Superior temporal gyrus (tissue), 1 donor: ENCODE measurements around the gene TCF7L2.

Experiments used
- DNase-seq: peaks from one replicate; pipeline ENCODE4 v3.0.0-alpha.2; 2016; ENCODE audit errors: extremely low spot score

Gene TCF7L2

DNA sequence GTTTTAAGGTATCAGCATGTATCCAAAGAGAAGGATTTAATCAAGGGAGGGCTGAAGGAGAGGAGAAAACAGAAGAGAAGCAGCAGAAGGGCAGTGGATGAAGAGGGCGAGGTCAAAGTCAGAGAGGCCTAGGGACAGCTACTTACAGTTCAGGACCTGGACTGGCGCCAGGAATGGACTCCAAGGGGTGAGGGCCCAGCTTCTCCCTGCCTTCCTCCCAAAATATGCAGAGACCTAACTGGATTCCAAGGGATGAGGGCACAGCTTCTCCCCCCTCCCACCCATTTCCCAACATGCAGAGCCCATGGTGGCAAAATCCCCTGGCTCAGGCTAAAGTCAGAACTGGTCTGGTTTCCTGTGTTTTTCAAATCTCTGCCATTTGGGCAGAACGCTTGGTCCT is 3.4 kb upstream of the TCF7L2 start:
- no peak for DNase-seq

DNA sequence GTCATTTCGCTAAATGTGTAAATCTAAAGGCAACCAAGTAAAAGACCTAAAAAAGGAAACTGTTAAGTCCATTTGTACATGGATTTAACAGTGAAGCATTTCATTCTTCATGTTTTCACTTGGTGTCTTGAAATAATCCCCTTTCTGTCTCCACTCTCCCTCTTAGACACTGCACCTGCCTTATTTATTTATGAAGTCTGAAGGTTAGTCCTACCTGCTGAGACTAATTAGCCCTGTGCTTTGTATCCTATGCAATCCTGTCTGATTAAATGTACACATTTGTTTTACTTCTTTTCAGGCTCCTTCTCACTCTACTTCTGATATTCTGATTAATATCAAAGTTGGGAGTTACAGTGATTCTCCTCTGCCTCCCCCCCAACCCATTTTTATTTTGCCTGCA is 1.9 kb upstream of the TCF7L2 start:
- DNase-seq, result no peak

DNA sequence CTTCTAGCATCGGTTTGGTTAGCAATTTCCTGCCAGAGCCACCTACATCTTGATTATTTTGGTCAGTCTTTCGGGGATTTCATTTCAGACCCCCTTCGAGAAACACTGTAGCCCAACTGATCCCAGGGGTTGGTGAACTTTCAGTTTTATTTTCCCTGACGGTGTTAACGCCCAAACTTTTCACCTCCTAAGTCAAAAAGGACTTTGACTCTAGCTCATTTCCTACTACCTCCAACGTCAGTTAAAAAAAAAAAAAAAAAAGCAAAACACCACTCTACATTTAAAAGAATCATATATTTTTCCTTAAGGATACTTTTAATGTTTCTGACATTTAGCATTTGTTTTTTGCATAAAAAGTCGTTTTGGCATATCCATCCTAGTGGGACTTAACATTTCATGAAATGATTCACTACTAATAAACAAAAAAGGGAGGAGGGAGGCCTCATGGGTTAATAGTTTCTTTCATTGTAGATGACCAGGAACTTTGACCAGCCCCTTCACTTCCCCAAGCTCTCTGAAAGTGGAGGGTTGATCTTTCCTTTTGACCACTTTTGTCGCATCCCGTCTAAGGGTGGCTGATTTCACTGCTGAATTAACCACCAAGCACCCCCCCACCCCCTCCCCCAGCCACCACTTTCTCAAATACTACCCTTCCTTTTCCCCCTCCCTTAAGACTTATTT is 764 bp upstream of the TCF7L2 start:
- DNase-seq, result no peak

DNA sequence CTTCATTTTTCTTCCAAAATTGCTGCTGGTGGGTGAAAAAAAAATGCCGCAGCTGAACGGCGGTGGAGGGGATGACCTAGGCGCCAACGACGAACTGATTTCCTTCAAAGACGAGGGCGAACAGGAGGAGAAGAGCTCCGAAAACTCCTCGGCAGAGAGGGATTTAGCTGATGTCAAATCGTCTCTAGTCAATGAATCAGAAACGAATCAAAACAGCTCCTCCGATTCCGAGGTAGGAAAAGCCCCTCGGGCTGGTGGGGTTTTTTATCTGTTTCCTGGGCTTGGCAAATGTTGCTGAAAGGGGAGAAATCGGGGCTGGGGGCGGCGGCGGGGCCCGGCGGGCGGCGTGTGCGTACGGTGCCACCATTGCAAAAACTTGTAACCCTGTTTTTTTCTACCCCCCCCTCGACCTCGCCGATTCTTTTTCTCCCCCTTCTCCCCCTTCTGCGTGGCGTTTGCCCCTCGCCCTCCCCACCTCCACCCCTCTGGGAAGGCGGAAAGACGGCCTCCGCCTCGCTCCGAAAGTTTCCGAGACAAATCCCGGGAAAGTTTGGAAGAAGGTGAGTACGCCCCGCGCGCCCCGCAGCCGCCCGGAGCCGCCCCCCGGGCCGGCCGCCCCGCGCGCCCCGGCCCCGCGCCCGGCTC is 789 bp downstream of the TCF7L2 start:
- no peak for DNase-seq

DNA sequence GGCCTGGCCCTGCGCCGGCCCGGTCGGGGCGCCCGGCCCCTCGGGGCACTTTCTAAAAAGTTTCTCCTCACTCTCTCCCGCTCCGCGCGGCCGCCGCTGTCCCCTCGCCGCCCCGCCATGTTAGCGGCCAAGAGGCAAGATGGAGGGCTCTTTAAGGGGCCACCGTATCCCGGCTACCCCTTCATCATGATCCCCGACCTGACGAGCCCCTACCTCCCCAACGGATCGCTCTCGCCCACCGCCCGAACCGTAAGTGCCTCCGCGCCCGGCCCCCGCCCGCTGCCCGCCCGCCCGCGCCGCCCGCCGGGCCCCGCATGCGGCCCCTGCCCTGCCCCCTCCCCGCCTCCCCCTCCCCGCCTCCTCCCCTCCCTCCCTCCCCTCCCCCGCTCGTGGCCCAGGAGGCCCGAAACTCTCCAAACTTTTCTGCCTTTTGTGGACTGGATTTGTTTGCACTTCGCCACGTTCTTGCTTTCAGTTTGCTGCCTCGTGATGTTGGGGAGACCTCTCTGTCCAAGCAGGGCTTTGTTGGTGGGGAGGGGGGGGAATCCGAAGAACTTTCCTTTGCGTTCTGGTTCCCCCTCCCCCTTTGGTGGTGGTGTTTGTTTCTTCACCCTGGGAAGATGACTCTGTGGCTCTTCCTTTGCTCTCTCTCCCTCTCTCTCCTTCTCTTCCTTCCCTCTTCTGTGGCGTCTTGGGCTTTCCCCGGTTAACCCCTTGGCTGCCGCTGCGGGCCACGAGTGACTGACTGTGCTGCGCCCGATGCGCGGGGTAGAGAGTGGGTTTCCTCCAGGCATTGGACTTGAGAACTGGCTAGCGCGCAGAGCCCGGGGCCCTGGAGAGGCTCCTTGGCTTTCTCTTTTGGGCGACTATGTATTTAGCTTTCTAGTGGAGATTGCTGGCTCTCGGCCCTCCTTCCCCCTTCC is 1.6 kb downstream of the TCF7L2 start:
- DNase-seq, result no peak

DNA sequence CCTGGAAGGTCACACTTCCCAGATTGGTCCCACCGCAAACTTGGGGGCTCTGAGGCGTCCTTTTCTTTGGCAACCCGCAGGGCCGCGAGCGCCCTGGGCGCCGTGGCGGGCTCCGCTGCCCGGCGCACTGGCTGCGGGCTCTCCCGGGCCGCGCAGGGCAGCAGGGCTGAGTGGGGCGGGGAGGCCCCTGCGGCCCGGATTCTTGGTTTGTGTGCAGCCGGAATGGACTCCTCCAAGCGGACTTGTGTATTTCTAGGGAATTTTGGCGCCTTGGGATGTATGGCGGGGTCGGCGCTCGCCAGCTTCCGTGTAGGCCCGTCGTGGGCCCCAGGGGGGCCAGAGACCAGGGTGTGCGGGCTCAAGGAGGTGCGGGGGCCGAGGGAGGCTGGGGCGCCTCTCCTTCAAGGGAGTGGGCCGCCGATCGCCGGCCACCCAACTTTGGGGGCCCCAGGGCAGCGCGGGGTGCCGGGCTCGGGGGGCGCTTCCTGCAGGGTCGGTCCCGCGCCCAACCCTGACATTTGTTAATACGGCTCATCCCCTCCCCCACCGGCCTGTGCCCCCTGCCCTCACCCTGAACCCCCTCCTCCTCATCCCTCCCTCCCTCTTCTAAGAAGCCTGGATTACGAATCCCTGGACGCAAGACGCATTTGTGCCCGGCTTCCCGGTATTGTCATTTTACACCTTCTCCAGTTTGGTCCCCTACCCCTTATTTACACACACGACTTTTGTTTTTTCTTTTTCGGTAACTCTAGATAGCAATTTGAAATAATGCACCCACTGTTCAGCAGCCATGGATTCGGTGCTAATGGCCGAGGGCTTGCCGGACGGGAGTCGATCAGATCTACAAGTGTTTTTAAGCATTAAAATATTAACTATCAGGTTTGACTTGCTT is 2.5 kb downstream of the TCF7L2 start:
- DNase-seq, result no peak

DNA sequence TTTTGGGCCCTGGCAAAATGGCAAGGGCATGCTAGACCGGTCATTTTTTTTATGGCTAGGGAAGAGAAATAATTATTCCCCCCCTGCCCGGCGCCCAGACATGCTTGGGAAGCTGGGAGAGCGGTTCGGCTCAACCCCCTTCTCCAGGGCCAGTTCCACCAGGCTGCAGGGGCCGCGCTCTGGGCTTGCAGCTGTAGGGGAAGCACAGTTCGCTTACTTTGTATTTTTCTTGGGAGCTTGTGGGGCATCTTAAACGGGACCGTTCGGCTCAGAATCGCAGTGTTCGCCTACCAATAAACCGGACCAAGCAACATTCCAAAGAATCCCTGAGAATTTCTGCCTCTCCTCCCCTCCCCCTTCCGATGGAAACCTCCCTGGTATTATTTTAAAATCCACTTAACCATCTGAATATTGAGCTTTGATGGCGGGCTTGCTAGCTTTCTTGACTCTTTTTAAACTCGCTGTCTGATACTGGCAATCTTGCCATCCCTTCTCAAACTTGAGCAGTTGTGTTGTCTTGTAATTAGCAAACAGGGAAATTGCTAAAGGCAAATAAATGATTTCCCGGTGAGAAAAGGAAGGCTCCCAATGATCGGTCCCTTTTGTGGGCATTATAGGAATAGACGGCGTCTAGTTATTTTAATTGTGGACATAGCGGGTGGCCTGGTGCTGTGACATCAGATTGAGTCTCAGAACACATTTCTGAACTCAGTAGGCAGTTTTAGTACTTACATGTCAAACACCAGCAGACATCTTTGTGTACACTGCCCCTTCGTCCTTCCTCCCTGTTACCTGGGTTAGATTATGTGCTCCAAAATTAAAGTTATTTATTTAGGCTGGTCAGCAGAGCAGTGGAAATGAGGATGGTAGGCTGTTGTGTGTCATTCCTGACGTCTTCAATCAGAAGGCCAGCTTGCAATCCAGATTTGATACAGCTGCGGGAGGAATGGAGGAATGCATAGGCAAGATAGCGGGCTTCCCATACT is 3.4 kb downstream of the TCF7L2 start:
- DNase-seq, result no peak

DNA sequence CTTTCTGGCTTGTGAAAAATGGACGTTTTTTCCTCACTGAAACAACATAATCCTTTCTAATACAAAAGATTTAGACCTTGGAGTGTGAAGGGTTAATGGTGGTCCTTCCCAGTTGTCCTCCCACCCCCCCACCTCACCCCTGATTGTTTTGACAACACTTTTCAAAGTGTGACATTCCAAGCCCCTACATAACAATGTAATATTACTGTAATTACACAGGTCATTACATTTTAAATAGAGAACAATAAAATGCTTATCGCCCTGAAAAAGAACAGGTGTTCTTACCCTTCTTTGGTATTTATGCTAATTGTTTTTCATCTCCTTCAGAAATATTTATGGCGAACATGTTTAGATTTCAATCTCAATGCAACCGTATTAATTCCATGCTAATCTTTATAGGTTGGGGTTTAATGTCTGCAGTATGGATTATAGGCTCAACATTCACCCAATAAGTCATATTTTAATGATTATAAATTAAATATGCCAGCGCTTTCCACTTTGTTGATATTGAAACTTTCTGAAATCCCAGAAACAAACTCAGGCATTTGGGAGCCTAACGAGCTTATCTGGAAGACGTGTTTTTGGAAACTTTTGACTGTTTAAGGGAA is 5.0 kb downstream of the TCF7L2 start:
- no peak for DNase-seq

DNA sequence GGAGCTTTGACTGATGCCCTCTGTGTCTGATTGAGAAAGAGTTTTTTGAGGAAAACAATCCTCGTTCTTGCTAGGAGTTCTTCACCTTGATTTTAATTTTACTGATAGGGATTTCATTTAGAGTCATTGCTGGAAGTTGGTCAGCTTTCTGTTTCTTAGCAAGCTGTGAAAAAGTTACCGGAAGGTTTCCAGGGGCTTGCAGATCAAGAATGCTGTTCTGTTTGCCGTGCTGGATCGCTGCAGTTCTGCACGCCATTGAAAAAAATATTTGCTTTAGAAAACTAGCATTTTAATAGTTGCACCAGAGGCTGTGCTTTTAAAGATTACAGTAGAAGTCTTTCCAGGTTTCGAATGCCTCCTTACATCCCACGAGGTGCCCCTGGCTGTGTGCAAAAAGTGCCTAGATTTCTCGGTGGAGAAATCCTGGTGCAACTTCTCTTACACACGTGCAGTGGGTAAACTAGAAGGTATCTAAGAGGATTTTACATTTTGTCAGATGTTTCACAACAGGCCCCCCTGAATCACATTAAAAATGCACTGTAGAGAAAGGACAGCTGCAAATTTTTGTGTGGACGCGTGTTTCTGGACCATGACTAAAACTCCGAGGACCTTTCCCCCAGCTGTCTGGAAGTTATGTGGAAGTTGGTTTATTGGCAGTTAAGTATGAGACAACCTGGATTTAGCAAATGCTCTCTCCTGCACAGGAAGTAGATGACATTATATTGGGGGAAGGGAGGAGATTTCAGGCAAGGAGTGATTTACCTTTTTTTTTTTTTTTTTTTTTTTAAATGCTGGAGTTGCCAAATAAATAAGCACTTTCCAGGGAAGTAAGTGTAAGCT is 5.8 kb downstream of the TCF7L2 start:
- DNase-seq, result no peak

DNA sequence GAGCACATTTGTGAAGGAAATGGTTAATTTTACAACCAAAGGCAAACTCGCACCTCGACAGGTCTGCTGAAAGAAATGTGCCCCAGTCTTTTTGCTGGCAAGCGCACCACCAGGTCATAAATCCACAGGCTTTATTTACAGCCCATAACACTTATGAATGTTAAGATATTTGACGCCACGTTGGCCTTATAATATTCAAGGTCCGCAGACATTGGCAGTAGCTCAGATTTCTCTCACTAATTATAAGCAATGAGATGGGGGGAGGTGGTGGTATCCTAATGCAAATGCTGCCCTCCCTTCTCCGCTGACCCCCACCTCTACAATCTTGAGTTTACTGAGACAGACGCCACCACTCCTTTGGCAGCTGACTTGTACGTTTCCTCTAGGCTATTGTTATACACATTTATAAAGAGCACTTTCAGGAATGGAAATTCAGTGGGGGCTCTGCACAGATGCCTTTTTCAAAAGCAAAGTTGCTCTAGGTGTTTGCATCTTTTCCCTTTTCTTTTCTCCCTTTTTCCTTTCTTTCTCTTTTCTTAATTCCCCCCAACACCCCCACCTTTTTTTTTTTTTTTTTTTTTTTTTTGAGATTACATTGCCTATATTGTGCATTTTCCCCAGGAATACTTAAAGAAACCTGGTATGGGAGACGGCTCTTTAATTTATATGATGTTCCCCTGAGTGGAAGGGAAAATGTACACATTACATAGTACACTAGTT is 6.7 kb downstream of the TCF7L2 start:
- DNase-seq, result no peak

DNA sequence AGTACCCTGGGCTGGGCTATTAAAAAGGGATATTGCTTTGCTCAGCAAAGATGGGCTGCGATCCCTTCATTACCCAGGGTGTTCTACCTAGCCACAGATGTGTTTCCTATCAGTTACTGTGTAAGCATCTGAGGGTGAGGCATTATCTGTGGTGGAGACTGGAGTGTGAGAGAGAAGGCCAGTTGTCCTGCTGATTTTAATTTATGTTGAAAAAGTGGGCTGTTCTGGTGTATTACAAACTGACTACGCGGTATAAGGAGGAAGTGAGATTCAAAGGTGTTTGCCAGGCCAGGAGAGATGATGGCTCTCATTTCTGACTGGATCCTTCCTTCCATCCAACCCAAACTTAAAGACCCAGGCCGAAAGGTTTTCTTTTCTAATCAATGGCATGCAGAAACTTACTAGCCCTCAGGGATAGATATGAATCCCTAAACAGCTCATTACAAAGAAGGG is 7.6 kb downstream of the TCF7L2 start:
- DNase-seq, result no peak

DNA sequence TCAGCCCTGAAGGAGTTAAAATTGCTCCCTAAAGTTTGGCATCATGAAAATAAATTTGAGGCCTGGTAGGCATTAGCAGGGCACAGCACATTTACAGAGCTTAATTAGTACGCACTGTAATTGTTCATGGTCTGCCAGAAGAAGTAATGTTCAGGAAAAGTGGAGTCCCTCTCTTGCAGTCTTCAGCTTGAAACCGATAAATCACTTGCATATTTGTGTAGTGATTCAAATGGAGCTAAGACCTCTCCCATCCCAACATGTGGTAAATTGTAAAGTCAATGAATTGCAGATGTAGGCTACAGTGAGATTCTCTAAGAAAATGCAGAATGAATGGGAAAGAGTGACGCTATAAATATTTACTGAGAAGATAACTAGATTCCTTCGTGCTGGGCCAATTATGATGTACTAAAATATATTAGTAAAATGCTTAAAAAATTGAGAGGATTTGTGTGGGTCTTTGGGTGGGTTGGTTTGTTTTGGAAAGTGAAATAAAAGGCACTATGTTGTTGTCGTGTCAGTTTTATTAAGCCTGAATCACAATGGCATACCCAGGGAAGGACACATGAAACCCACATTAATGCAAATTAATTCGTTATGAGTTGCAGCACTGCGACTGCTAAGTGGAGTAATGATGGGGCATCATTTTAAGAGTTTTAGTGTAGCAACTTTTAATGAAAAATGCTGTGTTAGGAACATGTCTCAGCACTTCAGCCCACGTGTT is 8.4 kb downstream of the TCF7L2 start:
- DNase-seq, result no peak

DNA sequence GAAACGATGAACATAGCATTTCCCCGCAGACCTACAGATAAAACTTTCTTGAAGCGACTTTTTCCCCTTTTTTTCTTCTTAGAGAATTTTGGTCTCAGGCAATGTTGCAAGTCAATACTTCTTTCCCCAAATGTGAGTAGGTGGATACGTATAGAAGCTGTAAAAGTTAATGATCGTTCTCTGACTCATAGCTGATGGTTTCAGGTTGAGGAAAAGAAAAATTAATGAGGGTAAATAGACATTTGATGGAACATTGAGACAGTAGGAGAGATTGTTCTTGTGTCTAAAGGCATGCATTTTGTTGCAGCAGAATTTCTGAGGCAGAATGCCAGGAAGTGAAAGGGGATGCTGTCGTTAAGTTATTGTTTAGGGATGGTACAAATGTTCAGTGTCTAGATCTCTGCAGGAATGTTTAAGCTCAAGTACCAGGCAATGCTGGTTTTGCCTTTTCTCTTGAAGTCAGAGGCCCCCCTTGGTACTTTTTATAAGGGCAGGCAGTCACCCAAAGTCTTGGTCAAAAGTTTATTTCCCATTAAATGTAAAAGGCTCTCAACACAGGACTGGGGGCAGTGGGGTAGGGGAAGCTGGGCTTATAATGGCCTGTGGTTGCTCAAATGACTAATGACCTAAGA is 9.3 kb downstream of the TCF7L2 start:
- no peak for DNase-seq

DNA sequence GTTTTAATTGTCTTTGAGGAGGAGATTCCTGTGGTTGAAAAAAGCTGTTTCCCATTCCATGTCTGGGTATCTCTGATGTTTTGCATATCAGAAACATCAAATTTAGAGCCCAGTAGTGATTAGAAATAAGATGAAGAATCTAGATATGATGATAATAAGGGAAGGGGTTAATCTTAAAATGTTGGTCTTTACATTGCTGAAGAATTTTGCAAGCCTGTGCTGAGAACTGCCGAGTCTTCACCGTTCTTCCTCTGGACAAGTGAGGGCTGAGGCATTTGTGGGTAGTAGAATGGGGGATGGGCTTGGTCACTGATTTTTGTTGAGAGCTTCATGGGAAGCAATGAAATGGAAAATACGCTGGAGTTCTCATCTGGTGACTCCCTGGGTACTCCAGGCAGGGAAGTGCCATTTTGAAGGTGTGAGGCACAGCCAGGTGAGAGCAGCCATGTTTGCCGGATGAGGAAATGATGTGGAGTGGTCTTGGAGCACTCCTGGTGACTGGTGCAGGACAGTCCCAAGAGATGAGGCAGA is 10.2 kb downstream of the TCF7L2 start:
- no peak for DNase-seq

DNA sequence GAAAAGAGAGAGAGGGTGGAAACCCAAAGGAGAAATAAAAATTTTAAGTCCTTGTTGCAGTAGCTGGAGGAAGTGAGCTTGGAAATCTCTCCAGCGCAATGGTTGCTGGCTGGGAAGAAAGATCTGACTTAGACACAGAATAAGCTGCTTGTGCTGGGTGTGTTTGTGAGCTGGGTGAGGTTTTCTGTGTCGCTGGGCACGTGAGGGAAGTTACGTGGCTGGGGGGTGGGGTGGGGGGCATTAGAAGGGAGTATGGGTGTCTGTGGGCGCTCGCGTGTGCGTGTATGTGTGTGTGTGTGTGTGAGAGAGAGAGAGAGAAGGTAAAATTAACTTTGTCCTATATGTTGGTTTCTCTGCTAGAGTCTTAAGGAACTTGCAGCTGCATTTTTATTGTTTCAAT is 11.6 kb downstream of the TCF7L2 start:
- no peak for DNase-seq

DNA sequence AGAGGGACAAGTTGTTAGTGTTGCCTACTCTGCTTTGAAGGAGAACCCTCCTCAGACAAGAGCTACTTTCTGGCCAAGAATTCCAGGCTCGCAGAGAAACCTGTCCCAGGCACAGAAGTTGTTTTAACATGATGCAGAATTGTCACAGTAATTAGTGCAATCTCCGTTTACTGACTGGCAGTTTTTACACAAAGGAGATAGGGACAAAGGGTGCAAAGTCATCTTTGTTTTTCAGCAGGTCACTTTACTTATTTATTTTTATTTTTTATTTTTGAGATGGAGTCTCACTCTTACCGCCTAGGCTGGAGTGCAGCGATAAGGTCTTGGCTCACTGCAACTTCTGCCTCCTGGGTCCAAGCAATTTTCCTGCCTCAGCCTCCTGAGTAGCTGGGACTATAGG is 12.3 kb downstream of the TCF7L2 start:
- DNase-seq, result no peak

DNA sequence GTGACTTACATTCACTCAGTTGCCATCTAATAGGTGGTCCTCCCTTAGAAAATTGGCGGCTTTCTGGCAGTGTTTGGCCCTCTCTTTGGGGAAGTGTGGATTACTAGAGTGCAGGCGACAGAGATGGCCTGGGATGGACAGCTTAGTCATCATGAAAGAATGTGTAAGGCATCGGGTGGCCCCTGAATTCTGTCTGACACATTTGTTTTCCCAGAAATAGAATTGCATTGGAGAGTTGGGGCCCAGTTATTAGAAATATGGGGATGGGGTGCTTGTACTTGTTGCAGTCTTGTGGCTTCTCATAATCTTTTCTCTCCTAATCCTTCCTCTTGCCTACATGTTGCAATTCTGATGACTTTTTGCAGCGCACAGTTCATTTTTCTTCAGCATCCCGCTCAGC is 13.8 kb downstream of the TCF7L2 start:
- DNase-seq, result no peak
